H7 (cell line): ENCODE measurements around the gene CAPSL. TPM values are rescaled to one million over a fixed set of nuclear protein-coding genes. Genes with fewer than 3 reads are reported as not detected.
"Not testable (repeated sequence)": the region's sequence is repeated elsewhere in the genome, so short reads cannot be mapped to it uniquely, and the experiment has no call there.

Experiments
- DNase-seq: peaks from one replicate; pipeline ENCODE4 v3.0.0; 2012
- H3K27me3 ChIP-seq: 2 replicates; pipeline ENCODE4 v1.6.0; 2011; ENCODE audit warnings: mild to moderate bottlenecking, low read length; ENCODE audit not compliant: control insufficient read depth, insufficient read depth
- H3K36me3 ChIP-seq: replicated peaks from 2 replicates; pipeline ENCODE4 v1.5.1; 2011; ENCODE audit warnings: low read length; ENCODE audit not compliant: control insufficient read depth, insufficient read depth
- H3K4me3 ChIP-seq: 2 replicates; pipeline ENCODE4 v1.5.1; 2011; ENCODE audit warnings: low read depth, mild to moderate bottlenecking, control low read depth, low read length, moderate library complexity; ENCODE audit not compliant: insufficient read depth
- total RNA-seq: library from RNA; depleted of rRNA; stranded (reverse); fragments of >200 nt; shearing (Covaris generic); gene quantifications from 2 replicates; pipeline ENCODE4 v1.2.3, GENCODE V29; 2014

CAPSL gene
- total RNA-seq, 1 experiment from 2014 or later, result not detected

DNA sequence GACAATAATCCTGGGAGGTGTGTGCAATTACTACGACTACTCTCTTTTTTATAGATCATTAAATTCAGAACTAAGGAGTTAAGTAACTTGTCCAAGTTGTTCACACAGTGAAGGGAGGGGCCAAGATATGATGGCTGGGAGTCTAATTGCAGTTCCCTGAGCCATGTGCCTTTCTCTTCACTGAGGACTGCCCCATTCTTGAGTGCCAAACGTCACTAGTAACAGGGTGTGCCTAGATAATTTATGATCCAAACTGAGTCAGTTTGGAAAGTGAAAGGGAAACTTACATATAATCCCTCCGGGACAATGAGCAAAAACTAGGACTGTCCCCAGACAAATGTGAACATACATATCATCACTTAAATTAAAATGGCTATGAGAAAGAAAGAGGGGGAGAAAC, 61.5 kb downstream of the CAPSL start:
- no peak for DNase-seq
- no peaks in the 10 kb centered on the region for H3K36me3 ChIP-seq
- H3K4me3 ChIP-seq, result no peak overlapping the region
- no peaks in the 10 kb centered on the region for H3K27me3 ChIP-seq

DNA sequence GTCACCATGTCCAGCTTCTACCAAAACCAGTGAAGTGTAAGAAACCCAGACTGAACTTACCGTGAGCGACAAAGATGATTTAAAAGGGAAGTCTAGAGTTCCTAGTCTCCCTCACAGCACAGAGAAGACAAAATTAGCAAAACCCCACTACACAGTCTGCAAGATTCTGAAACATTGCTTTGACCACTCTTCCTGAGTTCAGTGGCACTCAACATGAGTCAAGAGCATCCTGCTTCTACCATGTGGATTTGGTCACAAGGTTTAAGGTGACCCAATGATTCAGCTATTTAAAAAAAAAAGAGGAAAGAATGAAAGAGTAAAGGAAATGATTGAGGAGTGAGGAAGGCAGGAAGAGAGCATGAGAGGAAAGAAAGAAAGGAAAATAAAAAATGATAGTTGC, 62.0 kb downstream of the CAPSL start:
- DNase-seq, result no peak
- Histone ChIP-seq H3K4me3 (no peak overlapping the region), H3K36me3 (no peaks in the 10 kb centered on the region), H3K27me3 (no peaks in the 10 kb centered on the region)

DNA sequence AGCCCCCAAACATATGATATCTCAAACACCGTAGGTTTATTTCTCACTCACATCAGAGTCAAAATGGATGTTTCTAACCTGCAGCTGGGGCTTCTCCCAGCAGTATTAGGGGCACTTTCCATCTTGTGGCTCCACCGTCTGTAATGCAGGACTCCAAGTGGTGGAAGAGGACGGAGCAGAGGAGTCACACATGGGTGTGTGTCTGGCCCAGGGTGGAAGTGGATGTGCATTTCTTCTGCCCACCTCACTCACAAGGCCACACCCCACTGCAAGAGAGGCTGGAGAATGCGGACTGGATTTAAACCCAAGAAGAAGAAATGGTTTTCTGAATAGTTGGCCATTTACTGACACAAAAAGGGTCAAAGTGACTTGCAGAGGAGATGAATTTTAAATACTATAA, 67.8 kb downstream of the CAPSL start:
- H3K4me3 ChIP-seq, result no peak overlapping the region
- DNase-seq, result no peak
- H3K27me3 ChIP-seq, result no peaks in the 10 kb centered on the region
- H3K36me3 ChIP-seq, result no peaks in the 10 kb centered on the region

DNA sequence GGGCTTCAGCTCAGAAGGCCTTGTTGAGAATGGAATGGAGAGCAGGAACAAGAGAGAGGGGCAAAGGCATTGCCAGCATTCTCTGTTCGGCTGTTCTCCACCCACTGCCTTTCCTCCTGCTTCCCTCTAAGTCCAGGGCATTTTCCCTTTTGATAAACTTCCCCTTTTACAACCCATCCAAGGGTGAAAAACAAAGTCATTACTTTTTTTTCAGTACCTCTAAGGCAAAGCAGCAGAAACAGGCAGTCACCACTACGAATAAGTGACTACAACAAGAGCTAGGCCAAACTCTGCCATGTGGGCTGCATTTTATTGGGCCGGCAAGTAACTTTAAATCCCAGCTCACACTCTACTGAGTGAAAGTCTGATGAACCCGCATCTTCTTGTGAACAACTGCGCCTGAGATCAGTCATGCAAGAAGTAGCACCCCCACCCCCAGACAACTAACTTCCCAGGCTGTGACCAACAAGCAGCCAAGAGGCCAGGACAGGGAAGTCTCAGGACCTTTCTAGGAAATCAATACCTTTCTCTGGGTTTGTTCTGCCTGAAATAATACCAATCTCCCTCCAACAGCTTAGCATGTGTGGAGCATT, 68.6 kb downstream of the CAPSL start:
- Histone ChIP-seq H3K4me3 (no peak overlapping the region), H3K27me3 (no peaks in the 10 kb centered on the region), H3K36me3 (no peaks in the 10 kb centered on the region)
- DNase-seq, result no peak

DNA sequence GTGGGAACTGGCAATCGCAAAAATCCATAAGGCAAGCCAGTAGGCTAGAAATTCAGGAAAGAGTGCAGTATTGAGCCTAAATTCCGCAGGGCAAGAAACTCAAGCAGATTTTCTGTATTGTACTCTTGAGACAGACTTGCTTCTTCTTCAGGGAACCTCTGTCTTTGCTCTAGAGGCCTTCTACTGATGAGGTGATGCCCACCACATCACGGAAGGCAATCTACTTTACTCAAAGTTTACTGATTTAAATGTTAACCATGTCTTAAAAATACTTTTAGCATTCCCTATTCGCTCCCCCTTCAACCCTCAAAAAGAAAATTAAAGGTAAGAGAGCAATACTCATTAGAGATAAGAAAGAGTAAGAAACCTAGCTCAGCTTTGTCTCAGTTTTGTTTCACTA, 70.4 kb downstream of the CAPSL start:
- Histone ChIP-seq H3K36me3 (no peaks in the 10 kb centered on the region), H3K27me3 (no peaks in the 10 kb centered on the region), H3K4me3 (no peak overlapping the region)
- no peak for DNase-seq

DNA sequence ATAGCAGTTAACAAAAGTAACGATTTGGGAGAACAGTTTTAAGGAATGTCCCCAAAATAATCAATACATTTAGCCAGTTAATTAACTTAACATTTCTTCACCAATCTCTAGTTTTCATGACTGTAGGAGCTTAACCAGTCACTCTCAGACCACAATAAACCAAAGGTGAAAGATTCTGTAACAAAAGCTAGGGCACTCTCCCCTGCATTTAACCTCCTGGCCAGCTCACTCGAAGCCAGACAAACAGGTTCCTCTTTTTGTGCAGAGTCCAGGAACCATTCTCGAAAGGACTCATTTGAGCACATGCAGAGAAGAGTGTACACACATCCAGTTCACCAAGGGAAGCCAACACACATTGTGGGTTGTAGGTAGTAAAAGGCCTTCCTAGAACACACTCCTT, 75.3 kb downstream of the CAPSL start:
- H3K27me3 ChIP-seq, result no peaks in the 10 kb centered on the region
- H3K36me3 ChIP-seq, result no peaks in the 10 kb centered on the region
- no peak overlapping the region for H3K4me3 ChIP-seq
- DNase-seq, result no peak

DNA sequence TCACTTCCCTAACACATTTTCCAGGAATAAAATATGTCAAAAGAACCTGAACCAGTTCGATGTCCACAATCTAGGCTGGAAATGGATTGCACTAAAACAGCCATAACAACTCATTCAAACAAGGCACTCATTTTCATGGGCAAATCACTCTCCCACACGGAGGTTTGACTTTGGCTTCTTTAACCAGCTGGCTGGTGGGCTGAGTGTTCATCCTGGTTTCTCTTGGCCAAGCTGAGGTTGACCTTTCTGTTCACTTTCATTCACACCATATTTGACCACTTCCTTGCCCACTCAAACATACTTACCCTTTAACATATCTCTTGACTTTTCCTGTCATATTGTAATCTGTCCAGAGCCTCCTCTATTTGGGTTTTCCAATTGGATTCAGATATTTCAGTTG, 76.3 kb downstream of the CAPSL start:
- Histone ChIP-seq H3K4me3 (no peak overlapping the region), H3K36me3 (no peaks in the 10 kb centered on the region), H3K27me3 (no peaks in the 10 kb centered on the region)
- DNase-seq, result no peak

DNA sequence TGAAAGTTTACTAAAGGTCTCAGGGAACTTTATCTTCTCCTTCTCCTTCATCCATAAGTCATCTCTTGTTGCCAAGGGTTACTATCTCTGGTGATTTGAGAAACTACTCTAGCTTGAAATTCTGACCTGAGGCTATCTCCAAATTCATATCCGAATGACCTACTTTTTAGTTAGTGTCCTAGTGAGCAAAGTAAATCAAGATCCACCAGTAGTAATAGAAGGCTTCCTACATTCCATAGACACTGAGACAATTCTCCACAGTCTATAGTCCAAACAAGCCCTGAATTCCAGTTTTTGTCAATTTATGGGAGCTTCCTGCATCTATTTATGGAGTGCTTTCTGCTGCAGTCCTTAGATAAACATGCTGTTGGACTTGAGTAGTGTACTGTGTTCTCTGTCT, 76.7 kb downstream of the CAPSL start:
- no peaks in the 10 kb centered on the region for H3K27me3 ChIP-seq
- DNase-seq, result no peak
- H3K36me3 ChIP-seq, result no peaks in the 10 kb centered on the region
- no peak overlapping the region for H3K4me3 ChIP-seq

DNA sequence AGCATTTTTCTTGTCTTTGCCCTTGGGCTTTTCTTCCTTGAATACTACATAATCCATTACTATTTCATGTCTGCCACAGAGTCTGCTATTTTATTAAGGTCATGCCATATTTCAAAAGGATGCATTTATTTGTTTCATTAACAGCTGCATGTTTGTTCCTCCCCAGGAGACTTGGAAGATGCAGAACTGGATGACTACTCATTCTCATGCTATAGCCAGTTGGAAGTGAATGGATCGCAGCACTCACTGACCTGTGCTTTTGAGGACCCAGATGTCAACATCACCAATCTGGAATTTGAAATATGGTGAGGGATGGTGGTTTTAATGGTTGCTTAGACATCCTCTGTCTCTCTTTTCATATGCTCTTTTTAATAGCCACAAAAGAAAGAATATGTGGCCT, 77.7 kb downstream of the CAPSL start:
- Histone ChIP-seq H3K4me3 (no peak overlapping the region), H3K36me3 (no peaks in the 10 kb centered on the region), H3K27me3 (no peaks in the 10 kb centered on the region)
- DNase-seq, result no peak

DNA sequence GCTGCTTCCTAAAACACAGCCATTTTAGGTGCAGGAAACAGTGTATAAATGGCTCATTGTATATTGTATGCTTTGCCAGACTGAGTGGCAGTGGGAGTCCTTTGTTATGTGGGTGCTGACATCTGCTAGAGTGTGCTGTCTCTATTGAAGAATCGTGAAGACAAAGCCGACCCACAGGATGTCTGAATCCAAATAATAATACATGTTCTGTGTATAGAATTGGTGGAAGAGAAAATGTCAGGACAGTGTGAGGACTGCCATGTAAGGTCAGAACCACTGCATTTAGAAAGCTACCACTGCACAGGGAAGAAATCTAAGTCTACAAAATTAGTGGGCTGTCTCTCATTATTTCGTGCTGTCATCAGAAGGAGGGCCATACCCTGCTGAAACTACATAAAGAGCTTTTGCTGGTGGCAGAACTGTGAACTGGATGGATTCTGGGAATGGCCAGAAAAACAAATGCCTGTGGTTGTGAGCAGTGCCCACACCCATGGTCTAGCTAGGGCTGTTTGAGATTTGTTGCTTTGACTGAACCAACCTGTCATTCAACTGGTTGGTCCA, 79.2 kb downstream of the CAPSL start:
- DNase-seq, result no peak

DNA sequence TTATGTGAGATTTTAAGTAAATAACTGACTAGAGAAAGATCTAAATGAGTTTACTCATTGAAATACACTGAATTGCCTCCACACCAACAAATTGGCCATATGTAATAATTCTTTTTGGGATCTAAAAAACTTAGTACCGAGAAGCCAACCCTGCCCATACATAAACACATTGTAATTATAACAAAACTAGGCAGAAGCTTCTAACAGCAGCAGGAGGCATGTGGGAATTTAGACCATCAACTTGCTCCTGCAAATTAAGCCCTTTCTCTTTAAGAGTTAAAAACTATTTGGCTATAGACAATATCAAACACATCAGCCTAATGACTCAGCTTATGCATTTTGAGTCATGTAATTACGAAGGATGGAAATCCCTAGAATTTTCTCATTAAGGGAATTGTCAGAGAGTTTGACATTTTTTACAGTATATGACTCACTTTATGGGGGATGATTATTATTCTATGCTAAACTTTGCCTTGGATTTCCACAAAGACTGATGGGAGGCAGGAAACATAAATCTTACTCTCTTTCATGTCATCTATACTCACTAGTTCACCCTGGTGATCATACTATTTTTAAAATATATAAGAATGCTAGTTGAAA, 80.7 kb downstream of the CAPSL start:
- H3K4me3 ChIP-seq, result no peak overlapping the region
- H3K27me3 ChIP-seq, result no peaks in the 10 kb centered on the region
- no peaks in the 10 kb centered on the region for H3K36me3 ChIP-seq
- DNase-seq, result no peak

More for the DNA sequence above, 79.2 kb downstream of the CAPSL start:
- Histone ChIP-seq H3K4me3 (no peak overlapping the region), H3K36me3 (no peaks in the 10 kb centered on the region), H3K27me3 (no peaks in the 10 kb centered on the region)

DNA sequence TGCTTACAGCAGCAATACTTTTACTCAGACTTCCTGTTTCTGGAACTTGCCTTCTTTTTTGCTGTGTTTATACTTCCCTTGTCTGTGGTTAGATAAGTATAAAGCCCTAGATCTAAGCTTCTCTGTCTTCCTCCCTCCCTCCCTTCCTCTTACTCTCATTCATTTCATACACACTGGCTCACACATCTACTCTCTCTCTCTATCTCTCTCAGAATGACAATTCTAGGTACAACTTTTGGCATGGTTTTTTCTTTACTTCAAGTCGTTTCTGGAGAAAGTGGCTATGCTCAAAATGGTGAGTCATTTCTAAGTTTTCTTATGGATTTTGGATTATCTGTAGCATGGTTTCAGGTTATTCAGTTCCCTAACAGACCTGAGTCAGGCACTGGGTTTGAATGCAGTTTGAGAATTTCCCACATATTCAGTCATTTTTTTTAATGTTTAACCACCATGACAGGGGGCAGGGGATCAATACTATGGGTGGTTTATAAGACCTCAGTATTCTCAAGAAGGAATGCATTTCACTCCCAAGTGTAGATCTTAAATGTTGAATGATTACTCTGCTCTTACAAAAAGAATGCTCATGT, 81.6 kb downstream of the CAPSL start, which contains the start of gene IL7R:
TSS of gene IL7R (plus strand) at position 127 of the 587 bp plus-strand sequence. CDS start at position 214, 87 bp downstream.
- no peak within 1 kb of the TSS for H3K4me3 ChIP-seq
- no peaks in the 10 kb centered on the region for H3K36me3 ChIP-seq
- no peaks in the 10 kb centered on the region for H3K27me3 ChIP-seq
- DNase-seq, result no peak

DNA sequence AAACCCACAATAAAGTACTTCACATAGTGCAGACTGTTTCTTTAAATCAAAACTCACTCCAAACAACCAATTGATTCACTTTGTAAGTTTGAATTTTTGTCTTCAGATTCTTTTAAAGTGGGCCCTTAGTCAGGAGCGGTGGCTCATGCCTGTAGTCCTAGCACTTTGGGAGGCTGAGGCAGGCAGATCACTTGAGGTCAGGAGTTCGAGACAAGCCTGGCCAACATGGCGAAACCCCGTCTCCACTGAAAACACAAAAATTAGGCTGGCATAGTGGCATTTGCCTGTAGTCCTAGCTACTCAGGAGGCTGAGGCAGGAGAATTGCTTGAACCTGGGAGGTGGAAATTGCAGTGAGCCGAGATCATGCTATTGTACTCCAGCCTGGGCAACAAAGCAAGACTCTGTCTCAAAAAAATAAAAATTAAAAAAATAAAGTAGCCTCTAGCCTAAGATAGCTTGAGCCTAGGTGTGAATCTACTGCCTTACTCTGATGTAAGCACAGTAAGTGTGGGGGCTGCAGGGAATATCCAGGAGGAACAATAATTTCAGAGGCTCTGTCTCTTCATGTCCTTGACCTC, 82.1 kb downstream of the CAPSL start:
- H3K4me3 ChIP-seq, H3K27me3 ChIP-seq, DNase-seq, H3K36me3 ChIP-seq: not testable (repeated sequence)

DNA sequence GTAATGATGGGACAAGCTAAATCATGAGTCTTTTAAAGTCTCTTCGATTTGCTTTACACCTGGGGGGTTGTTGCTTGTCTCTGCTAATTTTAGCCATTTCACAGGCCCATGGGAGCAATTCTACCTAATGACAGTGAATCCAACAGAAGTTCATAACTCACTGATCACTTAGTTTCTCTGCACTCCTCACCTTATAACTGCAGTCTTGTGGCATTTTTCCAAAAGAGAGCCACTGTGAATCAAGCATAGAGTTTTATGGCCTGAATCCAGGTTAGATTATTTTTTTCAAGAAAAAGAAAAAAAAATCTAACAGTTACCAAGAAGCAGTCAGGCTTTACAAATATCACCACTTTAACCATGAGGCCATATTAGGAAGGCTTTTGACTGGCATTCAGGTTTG, 83.2 kb downstream of the CAPSL start:
- Histone ChIP-seq H3K27me3 (no peaks in the 10 kb centered on the region), H3K4me3 (no peak overlapping the region), H3K36me3 (no peaks in the 10 kb centered on the region)
- DNase-seq, result no peak
